HFFc6 (cell line): ENCODE results near the gene C6orf132. TPM values are rescaled to one million over a fixed set of nuclear protein-coding genes. Genes with fewer than 3 reads are reported as not detected.

Experiments used
- DNase-seq: peaks from one replicate; pipeline ENCODE4 v3.0.0-alpha.2; 2018
- H3K27ac Mint-ChIP-seq: 2 replicates; pipeline ENCODE4 v1.8.0; 2020; ENCODE audit warnings: mild to moderate bottlenecking, mixed read lengths
- H3K27me3 Mint-ChIP-seq: 2 replicates; pipeline ENCODE4 v1.8.0; 2021; ENCODE audit warnings: mild to moderate bottlenecking, moderate library complexity, mixed read lengths; ENCODE audit not compliant: insufficient read depth
- H3K36me3 Mint-ChIP-seq: 2 replicates; pipeline ENCODE4 v1.8.0; 2021; ENCODE audit warnings: low read depth, mixed read lengths
- H3K4me1 Mint-ChIP-seq: 2 replicates; pipeline ENCODE4 v1.8.0; 2020; ENCODE audit warnings: low read depth, mixed read lengths
- H3K4me3 Mint-ChIP-seq: 2 replicates; pipeline ENCODE4 v1.8.0; 2020; ENCODE audit warnings: mild to moderate bottlenecking, moderate library complexity, mixed read lengths
- H3K9me3 Mint-ChIP-seq: 2 replicates; pipeline ENCODE4 v1.8.0; 2020; ENCODE audit warnings: mild to moderate bottlenecking, mixed read lengths
- total RNA-seq, 6 experiments: library from RNA; stranded (reverse); fragmentation: NEBNext Ultra II Directional; extraction: Animal tissue kit (Norgen Biotek cat#: 25700); gene quantifications; 2 replicates in 1 of 6; 3 replicates in 5 of 6; pipeline ENCODE4 v1.2.3, GENCODE V29; 2021
- TF ChIP-seq, protein P1 (sequence below): fragments of 200-600 bp; sonication (generic); IDR thresholded peaks from 2 replicates; pipeline ENCODE4 v1.5.0; 2021; ENCODE audit warnings: antibody characterized with exemption, mild to moderate bottlenecking

The C6orf132 gene
- total RNA-seq, 6 experiments from 2014 or later: 4.7 to 6.6 (median 5.1) TPM

DNA sequence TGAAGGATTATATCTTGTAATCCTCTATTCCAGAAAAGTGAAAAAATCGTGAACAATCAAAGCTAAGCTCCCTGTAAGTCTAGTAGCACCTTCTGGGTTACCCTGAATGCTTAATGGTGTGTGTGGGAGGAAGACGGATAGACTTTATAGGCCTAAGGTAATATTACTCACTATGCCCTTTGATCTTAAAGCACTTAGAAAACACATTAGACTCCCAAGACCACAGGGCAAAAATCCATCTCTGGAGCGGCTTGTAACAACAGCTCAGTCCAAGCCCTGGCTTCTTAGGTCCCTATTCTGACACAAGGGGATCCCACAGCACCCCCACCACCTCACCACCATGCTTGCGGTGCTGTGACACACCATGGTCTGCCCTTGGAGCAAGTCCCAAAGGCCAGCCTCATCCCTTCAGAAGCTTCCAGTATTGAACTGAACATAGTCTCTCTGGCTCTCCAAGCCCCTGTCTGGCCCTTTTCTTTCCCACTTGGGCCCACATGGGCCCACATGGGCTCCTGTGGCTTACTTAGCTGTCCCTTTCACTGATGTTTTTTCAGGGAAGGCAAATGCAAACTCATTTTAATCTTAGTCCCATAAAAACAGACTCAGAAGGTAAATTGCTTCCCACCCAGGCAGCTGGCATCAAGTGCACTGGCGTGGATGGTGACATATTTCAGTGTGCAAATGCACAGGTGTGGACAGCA is 28.3 kb downstream of the C6orf132 start:
- Mint-ChIP-seq H3K36me3 (peaks cover 20% of the 10 kb centered on the region), H3K4me1 (peaks cover 19% of the 10 kb centered on the region), H3K4me3 (no peak overlapping the region), H3K9me3 (no peaks in the 10 kb centered on the region), H3K27ac (peak overlapping the region; percentile 29; the same call in 1 of the 2 replicates), H3K27me3 (no peaks in the 10 kb centered on the region; the same call in none of the 2 replicates)
- TF ChIP-seq, protein P1, sequence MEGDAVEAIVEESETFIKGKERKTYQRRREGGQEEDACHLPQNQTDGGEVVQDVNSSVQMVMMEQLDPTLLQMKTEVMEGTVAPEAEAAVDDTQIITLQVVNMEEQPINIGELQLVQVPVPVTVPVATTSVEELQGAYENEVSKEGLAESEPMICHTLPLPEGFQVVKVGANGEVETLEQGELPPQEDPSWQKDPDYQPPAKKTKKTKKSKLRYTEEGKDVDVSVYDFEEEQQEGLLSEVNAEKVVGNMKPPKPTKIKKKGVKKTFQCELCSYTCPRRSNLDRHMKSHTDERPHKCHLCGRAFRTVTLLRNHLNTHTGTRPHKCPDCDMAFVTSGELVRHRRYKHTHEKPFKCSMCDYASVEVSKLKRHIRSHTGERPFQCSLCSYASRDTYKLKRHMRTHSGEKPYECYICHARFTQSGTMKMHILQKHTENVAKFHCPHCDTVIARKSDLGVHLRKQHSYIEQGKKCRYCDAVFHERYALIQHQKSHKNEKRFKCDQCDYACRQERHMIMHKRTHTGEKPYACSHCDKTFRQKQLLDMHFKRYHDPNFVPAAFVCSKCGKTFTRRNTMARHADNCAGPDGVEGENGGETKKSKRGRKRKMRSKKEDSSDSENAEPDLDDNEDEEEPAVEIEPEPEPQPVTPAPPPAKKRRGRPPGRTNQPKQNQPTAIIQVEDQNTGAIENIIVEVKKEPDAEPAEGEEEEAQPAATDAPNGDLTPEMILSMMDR: no peak
- peak; percentile 47 for DNase-seq

DNA sequence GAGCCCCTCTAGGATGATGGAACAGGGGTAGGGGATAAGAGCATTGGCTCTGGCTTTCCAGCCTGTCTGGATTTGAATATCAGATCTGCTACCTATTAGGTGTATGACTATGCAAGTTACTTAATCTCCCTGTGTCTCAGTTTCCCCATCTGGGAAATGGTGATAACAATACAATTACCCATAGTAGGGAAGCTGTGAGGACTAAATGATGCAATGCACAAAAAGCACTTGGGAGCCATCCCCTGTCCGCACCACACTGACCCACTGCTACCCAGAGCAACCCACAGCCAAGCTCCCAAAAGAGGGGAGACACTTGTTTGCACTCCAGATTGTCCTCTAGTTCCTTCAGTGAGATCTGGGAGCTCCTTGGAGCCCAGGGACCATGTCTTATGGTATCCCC is 30.1 kb downstream of the C6orf132 start:
- H3K36me3 Mint-ChIP-seq: peaks cover 20% of the 10 kb centered on the region
- H3K4me1 Mint-ChIP-seq: peaks cover 10% of the 10 kb centered on the region
- no peak overlapping the region for H3K27ac Mint-ChIP-seq
- no peaks in the 10 kb centered on the region for H3K9me3 Mint-ChIP-seq
- no peak for DNase-seq
- no peaks in the 10 kb centered on the region; the same call in none of the 2 replicates for H3K27me3 Mint-ChIP-seq
- H3K4me3 Mint-ChIP-seq: no peak overlapping the region
- TF ChIP-seq, protein P1: no peak

DNA sequence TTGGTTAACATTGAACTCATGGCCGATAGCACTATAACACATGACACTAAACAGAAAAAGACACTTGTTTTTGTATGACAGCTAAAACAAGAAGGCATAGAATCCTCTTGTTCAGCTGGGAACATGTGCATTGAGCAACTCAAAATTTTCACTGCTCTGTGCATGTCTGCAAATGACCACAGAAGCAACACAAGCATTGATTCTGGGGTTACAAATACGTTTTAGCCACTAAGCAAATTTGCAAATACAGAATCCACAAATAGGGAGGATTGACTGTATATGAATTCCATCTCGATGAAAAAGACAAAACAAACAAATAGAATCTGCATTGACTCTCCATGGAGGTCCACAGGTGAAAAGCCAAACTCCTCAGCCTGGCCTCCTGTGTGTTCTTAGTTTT is 31.7 kb downstream of the C6orf132 start:
- TF ChIP-seq, protein P1: no peak
- no peaks in the 10 kb centered on the region; the same call in none of the 2 replicates for H3K27me3 Mint-ChIP-seq
- DNase-seq: no peak
- peaks cover 15% of the 10 kb centered on the region for H3K36me3 Mint-ChIP-seq
- H3K27ac Mint-ChIP-seq: no peak overlapping the region
- H3K4me1 Mint-ChIP-seq: peaks cover 10% of the 10 kb centered on the region
- H3K4me3 Mint-ChIP-seq: no peak overlapping the region
- H3K9me3 Mint-ChIP-seq: no peaks in the 10 kb centered on the region

DNA sequence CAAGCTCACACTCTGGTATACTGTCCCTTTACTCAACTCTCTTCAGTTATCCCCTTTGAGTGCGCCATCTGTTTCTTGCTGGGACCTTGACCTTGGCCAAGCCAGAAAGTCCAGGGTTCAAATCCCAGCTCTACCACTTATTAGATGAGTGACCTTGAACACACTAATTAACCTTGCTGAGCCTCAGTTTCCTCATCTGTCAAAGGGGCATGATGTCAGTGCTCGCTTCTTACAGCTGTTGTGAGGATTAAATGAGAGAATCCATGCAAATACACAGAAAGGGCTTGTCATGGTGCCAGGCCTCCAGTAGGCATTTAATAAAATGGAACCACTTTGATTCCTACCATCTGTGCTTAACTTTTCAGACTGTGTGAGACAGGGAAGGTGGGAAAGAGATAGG is 34.3 kb downstream of the C6orf132 start:
- peaks cover 15% of the 10 kb centered on the region for H3K36me3 Mint-ChIP-seq

DNA sequence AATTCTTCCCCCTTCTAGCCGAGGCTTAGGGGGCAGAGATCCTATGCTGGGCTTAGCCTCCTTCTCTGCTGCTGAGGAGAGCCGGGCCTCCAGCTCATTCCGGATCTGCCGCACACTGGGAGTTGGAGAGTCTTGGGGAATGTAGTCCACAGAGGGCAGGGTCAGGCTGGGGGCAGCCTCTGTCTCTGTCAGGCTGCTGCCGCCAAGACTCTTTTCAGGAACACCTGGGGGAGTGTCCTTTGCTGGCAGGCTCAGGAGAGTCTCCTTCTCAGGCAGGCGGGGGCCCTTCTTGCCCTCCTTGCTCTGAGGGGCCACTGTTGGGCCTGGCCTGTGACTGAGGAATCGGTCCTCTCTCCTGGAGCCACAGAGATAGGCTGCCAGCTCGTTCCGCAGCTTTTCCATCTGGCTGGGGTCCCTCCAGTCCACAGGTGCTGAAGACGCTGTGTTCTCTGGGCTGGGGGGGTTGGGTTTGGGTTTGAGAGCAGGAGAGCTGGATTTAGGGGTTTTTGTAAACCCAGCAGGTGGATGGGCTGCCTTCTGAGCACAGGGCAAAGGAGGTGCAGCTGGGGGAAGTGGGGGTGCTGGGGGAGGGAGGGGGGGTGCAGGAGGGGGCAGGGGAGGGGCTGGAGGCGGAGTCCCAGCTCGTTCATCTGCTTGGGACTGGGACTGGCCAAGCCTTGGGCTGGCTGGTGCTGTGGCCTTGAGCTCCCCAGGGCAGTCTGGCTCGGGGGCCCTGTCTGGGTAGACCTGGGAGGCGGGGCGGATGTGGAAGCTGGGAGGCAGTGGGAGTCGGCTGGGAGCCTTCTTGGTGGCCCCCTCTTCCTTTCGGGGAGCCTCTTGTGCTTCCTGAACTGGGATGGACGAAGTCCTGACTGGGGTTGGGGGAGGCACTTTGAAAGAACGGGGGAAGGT is 36.1 kb downstream of the C6orf132 start:
- H3K9me3 Mint-ChIP-seq: no peaks in the 10 kb centered on the region
- H3K27me3 Mint-ChIP-seq: no peaks in the 10 kb centered on the region; the same call in 1 of the 2 replicates
- TF ChIP-seq, protein P1: no peak
- no peak for DNase-seq
- H3K36me3 Mint-ChIP-seq: peaks cover 15% of the 10 kb centered on the region
- no peak overlapping the region for H3K27ac Mint-ChIP-seq
- peaks cover 5% of the 10 kb centered on the region for H3K4me1 Mint-ChIP-seq
- H3K4me3 Mint-ChIP-seq: no peak overlapping the region

More for the DNA sequence above, 34.3 kb downstream of the C6orf132 start:
- H3K4me3 Mint-ChIP-seq: no peak overlapping the region
- no peaks in the 10 kb centered on the region for H3K9me3 Mint-ChIP-seq
- H3K4me1 Mint-ChIP-seq: no peaks in the 10 kb centered on the region
- no peak for DNase-seq
- TF ChIP-seq, protein P1: no peak
- H3K27ac Mint-ChIP-seq: no peak overlapping the region
- no peaks in the 10 kb centered on the region; the same call in none of the 2 replicates for H3K27me3 Mint-ChIP-seq
